NCI-H510A treated with DMSO at 0.1 percent for 48 hours (cell line): ENCODE data around the gene LSAMP.
"Not testable (repeated sequence)": the region's sequence is repeated elsewhere in the genome, so short reads cannot be mapped to it uniquely, and the experiment has no call there.

Experiments used
- DNase-seq: peaks from one replicate; lab custom pipeline; 2025; lab: John Stamatoyannopoulos, UW

LSAMP gene

DNA sequence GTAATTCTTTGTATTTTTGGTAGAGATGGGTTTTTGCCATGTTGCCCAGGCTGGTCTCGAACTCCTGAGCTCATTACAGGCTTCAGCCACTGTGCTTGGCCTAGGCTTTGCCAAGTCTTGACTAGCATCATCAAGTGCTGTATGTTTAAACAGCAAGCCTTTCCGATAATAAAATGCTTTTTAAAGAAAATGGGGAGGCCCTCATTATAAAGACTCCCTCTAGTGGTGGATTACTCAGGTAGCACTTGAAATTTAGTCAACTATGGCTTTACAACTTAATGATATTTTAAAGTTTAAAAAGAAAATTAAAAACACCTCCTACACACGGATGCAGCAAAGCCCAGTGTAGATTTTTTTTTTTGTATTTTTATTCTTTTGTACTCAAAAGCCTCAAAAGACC is 608.3 kb downstream of the LSAMP start:
- DNase-seq = no peak

DNA sequence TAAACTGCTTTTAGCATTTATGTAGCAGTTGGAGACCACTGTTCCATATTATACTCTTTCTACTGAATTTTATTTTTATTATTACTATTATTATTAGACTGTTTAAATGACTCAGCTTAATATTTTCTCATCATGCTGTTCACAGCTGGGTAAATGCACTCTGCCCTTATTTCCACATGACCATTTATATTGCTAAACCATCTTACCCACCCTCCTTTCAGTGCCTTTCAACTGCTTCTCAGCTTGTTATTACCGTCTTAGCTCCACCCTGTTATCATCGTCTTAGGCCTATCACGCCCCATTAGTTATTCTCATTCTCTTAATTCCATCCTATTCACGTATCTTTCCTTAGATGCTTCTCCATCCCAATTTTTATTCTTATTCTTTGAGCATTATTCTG is 609.3 kb downstream of the LSAMP start:
- no peak for DNase-seq

DNA sequence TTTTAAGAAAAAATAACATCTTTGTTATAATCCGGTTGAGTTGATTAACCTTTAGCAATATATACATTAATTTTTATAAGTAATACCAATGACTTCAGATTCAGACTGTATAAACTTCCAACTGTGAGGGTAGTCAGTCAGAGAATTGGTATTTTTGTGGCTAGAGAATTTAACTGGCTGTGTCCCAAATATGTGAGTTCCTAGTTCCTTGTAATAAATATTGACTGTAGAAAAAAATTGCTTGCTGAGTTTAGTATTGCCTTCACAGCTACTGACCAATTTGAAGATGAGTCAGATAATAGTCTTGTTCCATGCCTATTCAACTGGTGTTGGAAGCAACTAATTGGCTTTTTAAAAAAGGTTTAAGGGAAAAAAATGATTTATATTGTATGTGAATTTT is 611.2 kb downstream of the LSAMP start:
- no peak for DNase-seq

DNA sequence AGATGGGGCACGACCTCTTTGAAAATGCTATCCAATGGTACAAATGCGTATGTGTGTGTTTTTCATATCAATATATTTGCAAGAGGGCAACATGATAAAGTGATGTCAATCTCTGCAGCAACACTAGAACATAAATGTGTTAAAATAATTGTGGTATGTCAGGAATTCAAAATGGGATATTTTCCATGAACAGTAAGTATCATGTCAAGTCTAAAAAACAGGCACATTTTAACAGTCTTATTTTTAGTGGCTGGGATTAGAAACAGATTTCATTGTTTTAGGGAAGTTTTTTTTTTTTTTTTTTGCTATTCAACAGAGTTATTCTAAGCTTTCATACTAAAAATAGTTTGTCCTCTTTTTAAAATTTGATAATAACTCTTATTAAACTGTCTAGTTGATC is 612.2 kb downstream of the LSAMP start:
- no peak for DNase-seq

DNA sequence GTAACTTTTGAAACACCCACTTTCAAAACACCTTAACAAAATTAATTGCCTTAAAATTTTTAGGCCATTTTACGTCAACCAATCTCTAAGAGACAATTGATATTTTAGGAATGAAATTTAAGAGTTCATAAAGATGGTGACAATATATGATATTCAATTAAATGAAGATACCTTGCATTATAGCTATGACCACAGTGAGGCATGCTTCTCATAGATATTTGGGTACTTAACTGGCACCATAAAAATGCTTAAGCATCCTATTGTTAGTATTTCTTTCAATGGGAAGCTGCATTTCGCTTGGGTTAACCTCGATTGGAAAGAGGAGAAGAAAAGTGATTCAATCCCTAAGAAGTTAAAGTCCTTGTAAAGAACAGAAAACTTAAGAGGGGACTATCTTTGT is 613.0 kb downstream of the LSAMP start:
- no peak for DNase-seq

DNA sequence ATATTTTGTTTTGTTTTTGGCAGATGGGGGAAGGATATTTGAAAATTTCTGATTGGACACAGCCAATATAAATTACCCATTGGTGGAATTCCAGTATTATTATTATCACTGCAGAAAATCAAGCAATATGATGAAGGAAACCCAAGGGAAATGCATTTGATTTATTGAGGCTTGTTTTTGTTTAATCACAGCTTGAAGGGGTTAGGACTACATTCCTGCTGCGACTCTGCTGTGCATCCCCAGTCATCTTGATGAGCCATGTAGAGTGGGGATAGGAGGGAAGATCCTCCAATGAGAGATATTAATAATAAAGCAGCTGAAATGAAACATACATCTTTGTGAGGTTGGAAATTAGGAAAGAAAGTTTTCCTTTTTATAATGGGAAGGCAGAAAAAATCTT is 613.4 kb downstream of the LSAMP start:
- no peak for DNase-seq

DNA sequence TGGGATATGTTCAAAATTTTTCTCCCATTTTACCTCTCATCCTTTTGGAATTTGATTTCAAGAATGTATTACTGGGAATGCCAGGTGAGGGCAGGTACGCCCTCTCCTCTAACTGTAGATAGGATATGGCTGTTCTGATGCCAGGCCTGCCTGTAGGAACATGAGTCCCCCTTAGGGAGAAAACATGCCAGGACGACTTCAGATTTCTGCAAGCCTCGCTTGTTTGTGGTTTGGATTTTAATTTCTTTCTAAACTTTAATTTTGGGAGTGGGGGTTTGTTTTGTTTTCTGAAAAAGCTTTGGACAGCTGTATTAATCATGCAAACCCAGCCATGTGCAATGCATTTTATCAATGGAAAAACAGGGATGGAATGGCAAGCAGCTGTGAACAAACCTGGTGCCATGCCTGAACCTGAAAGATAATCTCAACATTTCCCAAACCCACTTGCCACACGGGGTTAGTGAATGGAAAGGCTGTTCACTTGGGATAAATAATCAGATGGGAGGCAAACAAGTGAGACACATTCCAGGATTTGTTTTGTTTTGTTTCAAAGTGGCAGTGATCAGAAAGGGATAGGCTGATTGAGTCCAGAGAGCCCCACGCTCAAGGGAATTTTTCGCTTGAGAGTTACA is 614.4 kb downstream of the LSAMP start:
- DNase-seq = no peak

DNA sequence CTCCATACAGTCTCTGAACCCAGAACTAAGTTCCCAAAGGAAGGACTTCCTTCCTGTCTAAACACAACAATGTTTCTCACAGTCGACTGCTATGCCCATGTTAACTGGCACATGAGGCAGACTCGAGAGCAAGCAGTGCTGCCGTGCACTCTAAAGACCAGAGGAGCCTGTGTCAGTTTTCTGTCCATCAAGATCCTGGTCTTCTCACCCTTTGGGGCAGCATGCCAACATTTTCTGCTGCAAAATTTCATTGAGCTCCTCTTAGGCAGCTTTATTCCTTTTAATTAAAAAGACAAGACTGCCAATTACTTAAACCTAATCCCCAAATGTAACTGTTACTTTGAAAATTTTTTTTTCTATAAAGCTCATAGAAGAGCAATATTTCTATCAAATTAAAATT is 616.9 kb downstream of the LSAMP start:
- DNase-seq = no peak

DNA sequence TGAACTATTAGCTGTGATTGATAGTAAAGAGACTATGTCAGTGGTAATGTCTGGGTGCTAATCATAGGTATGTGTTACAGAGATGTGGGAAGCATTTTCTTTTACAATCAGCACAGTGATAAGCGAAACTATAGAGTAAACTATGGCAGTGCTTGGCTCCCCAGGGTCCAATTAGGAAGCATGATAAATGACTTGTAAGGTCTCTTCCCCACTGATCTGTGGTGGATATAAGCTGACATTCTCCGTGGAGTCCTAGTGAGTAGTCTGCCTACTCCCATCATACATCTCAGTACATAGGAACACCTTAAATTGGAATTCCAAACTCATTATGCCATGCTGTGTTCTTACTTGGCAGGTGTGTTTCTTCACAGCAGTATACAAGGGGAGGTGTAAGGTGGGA is 617.8 kb downstream of the LSAMP start:
- no peak for DNase-seq

DNA sequence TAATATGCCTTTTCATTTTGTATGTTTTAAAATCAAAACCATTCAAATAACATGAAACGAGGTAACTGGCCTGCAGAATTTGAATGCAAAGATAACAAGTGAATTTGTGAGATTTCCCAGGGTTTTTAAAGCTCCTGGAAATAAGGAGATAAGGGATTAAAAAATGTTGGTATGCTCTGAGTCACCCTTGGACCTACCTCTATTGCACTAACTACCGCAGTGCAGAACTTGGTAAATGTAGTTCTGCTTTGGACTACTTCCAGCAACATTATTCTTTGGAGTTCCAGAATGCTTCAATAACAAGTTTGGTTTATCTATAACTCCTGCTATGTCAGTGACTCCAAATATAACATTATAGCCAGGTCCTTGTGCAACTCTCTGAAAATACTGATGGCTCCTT is 620.2 kb downstream of the LSAMP start:
- no peak for DNase-seq

DNA sequence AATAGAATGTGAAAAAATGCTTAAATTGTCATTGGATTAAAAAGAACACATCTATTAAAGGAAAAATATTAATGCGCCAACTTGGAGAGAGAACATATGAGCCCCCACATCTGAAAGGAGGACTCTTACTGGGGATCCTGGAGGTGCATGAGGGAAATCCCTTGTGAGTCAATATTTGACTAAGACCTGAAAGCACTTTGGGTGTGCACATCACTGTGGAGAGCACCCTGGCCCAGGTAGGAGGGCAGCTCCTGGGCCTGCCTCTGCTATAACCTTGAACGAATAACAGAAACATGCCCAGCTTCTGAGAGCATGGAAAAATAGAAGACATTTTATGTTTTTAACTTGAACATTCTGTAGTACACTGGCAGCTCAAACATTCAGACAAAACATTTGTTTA is 622.2 kb downstream of the LSAMP start:
- no peak for DNase-seq

DNA sequence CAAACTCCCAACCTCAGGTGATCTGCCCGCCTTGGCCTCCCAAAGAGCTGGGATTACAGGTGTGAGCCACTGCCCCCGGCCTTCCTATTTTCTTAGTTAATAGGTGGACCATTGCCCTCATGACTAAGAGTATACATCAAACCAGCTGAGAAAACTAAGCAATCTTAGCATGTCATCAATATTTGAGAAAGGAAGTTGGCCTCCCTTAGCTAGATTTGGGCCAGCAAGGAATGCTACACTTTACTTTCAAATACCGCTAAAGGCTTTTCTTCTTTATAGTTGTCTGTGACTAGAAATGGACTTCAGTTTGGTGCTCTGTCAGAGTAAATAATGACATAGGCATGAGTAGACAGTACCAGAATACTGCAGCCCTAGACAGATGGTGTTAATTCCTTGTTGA is 622.7 kb downstream of the LSAMP start:
- DNase-seq = no peak

DNA sequence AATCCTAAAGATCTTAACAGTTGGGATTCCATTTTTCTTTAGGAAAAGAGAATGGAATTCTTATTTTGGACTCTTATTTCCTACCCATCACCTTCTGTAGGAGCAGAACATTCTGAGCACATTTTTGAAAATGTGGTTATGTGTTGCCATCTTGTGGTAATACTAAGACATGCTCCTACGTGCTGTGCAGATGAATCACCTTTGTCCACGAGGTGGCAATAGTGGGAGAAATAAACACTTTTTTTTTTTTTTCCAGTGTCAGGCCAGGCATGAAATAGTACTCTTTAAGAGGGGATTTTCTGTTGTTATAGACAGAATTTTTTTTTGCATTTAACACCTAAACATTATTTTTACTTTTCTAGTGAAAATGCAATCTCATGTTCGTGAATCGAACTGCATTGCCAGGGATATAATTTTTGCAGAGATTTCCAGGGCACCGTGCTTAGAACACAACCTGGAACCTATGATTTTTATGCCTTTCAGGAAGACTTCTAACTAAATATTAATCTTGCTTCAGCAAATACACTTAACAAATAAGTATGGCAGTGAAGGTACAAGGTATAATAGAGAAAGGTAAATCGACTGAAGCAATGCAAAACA is 625.4 kb downstream of the LSAMP start:
- peak; percentile 53 for DNase-seq

DNA sequence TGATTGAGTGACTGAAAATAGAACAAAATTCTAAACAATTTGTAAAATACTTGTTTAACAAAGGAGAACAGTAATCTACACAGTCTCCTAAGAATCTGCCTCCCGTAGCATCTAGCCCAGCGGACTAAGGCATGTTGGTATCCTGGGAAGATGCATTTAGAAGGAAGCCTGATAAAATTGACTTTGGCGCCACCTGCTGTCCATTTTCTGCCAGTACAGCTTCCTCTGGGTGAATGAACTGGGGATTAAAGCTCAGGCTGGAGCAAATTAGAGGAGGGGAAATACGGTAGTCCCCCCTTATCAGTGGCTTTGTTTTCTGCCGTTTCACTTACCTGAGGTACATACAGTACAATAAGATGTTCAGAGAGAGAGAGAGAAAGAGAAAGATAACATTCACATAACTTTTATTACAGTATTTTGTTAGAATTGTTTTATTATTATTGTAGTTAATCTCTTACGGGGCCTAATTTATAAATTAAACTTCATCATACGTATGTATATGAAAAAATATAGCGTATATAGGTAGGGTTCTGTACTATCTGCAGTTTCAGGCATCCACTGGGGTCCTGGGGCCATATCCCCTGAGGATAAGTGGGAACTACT is 630.4 kb downstream of the LSAMP start:
- DNase-seq = peak; percentile 52

DNA sequence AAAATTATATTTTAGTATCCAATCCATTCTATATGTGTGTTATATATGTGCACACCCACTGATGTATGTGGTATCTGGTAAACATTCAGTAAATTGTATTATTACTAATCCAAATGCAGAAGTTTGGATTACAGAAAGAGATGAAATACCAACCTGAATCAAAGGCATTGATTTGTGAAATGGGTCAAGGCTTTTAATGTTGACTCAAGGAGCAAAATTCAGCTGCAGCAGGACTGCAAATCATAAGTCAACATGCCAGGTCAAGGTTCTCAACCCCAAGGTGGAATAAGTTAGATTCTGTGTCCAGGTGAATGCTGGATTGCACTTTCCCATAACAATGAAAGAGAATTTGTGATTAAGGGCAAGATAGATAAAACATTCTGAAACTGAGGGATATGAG is 631.3 kb downstream of the LSAMP start:
- no peak for DNase-seq

DNA sequence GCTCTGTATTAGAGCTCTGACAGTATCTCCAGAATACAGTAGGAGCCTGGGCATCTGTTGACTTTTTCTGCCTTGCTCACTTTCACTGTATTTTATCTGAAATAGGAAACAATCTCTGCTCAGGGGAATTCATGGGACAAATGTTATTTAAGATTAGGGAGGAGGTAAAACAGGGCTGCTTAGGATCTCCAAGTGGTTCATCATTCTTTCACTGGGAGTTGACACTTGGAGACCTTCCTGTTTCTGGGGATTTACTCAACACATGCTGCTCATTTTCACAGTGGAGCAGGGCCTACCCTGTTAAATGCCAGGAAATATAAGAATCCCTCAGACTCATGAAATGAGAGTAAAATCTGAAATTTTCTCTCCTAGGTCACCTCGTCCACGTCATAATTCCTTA is 636.5 kb downstream of the LSAMP start:
- no peak for DNase-seq

DNA sequence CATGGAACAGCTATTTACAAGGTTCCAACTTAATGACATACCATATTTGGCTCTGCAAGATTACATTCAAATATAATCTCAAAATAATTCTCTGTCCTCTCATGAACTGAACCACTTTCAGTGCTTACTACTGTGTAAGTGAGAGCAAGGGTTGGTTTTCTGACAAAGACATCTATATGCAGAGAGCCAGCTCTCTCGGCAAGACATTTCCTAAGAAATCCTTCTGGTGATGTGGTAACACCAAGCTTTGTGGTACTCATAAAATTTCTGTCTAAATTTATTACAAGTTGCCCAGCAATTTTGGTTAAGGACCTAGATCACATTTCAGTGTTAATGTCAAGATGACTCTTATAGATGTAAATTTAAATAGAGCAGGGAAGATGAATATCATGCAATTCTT is 637.0 kb downstream of the LSAMP start:
- no peak for DNase-seq

DNA sequence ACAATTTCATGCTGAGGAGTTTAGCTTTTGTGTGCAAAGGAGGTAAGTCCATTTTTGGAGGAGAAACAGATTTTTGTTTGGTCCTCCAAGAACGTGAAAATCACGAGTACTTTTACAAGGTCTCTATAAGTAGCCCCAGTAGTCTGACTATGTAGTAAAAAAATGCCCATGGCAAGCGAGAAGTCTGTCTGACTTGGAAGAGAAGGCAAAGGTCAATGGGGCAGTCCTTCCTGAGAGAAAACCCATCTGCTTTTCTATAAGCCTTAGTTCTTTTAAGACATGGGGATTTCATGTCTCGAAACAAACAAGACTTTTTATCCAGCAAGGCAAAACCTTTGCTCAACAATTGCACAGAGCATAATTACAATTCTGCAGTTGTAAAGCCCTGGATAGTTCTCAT is 638.8 kb downstream of the LSAMP start:
- DNase-seq = no peak

DNA sequence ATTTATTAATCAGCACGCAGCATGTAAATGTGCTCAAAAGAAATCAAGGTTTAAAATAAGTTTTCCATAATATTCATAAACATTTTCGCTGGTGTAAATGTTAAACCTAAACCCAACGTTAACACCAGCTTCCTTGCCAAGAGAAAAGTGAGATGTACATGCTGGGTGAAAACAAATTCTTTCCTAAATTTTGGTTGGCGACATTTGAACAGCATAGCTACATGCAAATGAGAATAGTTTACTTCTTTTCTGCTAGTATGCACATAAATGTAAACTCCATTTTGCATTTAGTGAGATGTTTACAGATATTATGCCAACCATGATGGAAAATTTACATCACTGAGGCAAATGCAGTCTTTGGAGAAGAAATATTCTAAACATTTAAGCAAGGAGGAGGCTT is 639.8 kb downstream of the LSAMP start:
- DNase-seq = no peak

DNA sequence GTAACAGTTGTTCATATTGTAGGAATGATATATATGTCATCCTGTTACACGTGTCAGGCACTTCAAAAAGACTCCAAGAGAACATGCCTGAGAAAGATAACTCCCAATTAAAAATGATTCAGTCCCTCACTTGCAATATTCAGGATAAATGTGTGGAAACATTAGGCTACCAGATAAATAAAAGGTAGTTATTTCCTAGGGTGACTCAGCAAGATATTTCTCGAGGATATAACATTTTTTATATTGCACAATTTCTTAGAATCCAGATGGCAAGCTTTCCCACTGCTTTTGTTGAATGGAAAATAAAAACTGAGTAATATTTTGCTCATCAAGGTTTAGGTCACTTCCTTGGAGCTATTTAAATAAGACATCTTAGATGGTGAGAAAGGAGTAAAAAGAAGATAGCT is 640.6 kb downstream of the LSAMP start:
- no peak for DNase-seq

DNA sequence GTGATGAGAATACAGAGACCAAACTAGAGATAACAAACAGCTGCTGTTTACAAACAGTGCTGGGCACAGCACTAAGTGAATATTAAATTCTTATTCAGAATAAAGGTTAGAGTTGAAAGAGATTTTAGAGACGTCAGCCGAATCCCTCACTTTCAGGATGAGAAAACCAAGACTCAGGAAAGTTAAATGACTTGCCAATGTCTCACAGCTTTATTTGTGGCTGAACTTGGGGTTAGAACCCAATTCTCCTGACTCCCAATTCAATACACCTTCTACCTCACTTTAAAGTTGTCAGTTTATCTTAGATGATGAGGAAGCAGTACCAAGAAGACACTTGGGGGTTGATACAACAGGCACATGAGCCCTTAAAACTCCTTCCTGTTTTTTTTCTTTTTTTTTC is 641.1 kb downstream of the LSAMP start:
- DNase-seq = no peak

DNA sequence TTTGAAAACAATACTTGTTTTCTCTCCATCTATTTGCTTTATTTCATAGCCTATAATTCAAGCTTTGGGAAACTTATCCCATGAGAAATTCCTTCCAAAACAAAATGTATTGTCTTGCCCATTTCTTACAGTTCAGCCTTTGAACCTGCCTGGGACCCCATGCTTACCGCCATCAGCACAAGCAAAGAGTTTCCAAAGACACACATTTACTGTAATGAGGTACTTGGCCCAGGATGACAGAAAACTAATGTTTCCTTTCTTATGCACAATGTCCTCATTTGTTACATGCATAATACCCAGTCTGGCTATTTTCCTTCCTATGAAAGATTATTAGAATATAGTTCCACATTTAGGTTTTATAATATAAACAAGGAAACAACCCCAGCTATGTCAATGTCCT is 641.6 kb downstream of the LSAMP start:
- no peak for DNase-seq

DNA sequence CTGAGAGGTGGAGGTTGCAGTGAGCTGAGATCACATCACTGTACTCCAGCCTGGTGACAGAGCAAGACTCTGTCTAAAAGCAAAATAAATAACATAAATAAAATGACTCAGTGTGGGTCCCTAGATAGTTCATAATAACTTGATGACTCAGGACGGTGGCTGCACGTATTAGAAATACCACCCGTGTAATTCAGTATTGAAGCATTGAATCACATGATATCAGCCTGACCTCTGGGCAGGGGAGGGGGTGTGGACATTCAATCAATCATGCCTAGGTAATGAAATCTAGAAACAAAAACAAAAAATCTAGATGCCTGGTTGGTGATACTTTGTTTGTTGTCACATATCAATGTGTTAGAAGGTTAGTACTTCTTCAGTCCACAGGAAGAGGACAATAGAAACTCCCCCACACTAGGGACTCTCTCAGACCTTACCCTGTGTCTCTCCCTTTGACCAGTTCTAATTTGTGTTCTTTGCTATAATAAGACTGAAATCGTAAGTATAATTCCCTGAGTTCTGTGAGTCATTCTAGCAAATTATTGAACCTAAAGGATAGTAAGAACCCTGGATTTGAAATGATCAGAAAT is 644.7 kb downstream of the LSAMP start:
- DNase-seq = no peak

DNA sequence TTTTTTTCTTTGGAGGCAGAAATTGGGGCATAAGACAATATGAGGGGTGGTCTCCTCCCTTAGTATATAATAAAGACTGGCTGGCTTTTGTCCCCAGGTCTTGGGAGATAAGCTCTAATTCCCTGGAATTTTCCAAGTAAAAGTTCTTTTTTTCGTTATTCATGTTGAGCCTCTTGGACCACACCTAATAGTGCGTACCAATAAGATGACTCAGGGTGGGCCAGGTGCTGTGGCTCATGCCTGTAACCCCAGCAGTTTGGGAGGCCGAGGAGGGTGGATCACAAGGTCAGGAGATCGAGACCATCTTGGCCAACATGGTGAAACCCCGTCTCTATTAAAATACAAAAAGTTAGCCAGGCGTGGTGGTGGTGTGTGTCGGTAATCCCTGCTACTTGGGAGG is 645.2 kb downstream of the LSAMP start:
- DNase-seq = not testable (repeated sequence)
